CMK (cell line): Measurements from ENCODE around the gene CDH13.

Experiments used
- DNase-seq: peaks from one replicate; pipeline ENCODE4 v3.0.0-alpha.2; 2010; ENCODE audit warnings: low read depth

Gene CDH13

DNA sequence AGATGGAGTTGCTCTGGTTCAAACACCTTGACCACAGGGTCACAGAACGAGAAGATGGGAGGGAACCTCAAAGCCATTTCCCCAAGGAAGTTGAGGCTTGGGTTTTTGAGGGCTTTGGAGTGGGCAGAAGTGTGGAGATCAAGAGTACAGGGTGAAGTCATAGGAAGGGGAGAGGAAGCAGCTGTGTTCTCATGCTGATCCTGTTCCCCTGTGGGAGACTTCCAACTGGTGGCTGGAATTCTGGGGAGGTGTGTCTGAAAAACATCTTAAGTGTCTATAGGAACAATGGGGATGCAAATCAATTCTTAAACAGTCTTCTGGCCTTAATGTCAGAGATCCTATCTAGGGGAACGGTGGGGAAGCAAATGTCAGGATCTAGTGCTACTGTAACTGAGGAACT lies 1142.2 kb downstream of the CDH13 start:
- peak; percentile 11 for DNase-seq

DNA sequence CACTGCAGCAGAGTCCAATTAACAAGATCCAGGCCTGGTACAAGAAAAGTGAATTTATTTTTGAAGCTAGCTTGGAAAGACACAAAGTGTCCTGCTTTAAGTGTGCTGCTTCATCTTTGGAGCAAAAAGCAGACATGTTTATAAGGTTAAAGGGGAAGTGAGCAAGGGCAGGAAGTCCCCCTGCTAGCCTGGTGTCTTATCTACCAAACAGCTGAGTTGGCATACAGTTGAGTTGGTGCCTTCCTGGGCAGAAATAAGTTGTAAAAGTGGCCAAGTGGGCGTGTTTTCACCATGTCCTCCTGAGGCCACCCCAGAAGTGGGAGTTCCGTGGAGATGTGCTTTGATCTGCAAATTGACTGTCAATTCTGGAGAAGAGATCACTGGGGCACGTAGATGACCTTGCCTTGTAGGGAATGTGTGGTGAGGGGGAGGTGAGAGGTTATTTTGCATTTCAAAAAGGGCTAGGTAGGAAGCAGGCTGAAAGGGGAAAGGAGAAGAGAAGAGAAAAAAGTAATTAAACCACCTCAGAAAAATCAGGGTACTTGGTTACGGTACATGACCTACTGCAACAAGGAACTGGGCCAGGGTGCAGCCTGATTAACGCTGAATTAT lies 1142.7 kb downstream of the CDH13 start:
- DNase-seq: peak; percentile 49

DNA sequence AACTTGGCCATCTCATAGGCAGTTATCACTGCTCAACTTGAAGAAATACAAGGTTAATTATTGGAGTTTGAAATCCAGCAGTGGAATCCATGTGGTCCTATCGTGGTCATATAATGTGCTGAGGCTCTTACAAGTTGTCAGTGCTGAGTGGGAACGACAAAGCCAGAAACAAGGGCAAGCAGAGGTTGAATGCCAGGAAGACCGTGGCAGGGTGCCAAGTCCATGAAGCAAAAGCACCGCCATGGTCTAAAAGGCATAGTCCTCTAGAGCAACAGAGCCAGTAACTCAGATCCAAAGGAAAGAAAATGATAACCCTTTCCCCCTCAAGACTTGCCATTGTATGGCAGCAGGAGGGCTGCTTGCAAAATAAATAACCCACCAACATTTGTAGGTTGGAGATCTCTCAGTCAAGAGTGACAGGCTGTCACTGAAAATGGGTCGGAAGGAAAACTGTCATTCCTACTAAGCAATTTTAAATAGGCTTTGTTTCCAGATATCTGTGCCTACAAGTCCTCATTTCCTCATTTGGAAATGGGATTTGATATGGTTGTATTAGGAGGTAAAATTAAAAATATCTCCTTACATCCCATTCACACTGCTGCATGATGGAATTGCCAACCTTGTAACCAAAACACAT lies 1144.7 kb downstream of the CDH13 start:
- DNase-seq: no peak

DNA sequence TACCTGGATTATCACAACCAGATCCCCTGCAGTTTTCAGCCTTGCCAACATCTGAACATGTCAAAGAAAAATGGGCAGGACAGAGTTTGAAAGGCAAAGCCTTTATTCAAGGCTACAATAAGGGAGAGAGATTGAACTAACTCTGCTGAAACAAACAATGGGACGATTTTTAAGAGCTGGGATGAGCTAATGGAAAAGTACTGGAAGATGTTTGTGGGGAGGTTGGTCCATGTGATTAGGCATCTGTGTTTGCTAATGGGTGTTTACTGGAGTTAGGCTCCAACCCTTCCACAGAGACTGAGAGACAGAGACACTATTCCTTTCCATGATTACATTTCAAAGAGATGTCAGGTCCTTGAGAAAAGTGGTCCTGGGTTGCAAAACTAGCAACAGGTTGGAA lies 1146.0 kb downstream of the CDH13 start:
- no peak for DNase-seq

- DNase-seq: no peak
Measured at GRCh38 chr16:83774066-83774465, 1147.3 kb downstream of the CDH13 start.

DNA sequence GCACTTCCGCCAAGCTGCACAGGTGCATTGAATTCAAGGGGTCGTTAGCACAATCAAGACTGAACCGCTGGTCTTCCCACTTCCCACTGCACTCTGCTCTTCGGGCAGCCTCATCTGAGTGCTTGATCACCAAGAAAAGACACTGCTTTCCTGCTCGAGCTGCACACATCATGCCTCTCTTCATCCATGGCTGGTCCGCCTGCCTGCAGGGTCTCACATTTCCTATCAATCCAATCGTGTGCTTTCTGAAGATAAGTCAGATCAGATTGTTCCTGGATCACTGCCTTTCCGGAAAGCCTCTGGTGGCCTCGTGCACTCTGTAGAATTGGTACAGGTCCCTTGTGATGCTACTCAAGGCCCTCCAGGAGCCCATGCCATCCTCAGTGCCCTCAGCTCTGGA lies 1150.2 kb downstream of the CDH13 start:
- no peak for DNase-seq

DNA sequence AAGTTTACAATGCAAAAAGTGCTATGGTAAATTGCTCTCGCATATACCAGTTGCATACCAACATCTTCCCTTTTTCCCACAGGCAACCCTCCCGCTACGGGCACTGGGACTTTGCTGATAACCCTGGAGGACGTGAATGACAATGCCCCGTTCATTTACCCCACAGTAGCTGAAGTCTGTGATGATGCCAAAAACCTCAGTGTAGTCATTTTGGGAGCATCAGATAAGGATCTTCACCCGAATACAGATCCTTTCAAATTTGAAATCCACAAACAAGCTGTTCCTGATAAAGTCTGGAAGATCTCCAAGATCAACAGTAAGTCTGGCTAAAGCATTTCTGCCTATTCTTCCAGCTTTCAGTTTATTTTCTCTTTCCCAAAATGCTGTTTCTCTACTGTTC lies 1153.1 kb downstream of the CDH13 start:
- DNase-seq: no peak

- no peak for DNase-seq
Measured at GRCh38 chr16:83785455-83785854, 1158.7 kb downstream of the CDH13 start.

GRCh38 chr16:83789642-83790401 lies 1163.1 kb downstream of the CDH13 start:
- no peak for DNase-seq

GRCh38 chr16:83791916-83792315 lies 1165.1 kb downstream of the CDH13 start:
- no peak for DNase-seq

DNA sequence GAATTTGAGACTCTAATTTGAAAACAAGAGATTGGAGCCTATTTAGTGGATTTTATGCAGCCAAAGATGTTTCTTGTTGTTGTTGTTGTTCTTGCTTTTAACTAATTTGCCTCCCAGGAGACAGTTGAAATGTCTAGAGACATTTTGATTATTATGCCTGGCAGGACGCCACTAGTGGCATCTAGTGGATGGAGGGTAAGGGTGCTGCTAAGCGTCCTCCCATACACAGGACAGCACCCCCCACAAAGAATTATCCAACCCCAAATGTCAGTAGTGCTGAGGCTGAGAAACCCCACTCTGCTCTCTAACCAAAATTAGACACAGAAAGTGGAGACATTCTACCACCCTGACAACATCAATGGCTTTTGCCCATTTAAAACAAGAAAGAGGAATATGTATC lies 1165.6 kb downstream of the CDH13 start:
- no peak for DNase-seq

DNA sequence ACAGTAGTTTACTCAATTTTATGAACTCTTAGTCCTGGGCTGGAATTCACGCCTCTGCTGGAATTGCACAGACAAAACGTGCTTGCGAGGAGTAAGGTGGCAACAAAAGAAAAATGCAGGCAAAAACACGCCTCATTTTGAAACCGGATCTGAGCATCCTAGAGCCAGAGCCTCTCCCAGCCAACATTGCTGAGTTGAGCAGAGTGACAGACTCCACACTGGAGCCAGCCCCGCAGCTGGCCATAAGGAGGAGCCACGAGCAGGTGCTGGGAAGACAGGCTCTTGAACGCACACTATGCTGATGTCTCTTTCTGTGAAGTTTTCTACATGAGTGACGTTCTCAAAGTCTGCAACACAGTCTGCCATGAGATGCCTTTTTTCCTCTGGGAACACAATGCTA lies 1166.4 kb downstream of the CDH13 start:
- DNase-seq: no peak

DNA sequence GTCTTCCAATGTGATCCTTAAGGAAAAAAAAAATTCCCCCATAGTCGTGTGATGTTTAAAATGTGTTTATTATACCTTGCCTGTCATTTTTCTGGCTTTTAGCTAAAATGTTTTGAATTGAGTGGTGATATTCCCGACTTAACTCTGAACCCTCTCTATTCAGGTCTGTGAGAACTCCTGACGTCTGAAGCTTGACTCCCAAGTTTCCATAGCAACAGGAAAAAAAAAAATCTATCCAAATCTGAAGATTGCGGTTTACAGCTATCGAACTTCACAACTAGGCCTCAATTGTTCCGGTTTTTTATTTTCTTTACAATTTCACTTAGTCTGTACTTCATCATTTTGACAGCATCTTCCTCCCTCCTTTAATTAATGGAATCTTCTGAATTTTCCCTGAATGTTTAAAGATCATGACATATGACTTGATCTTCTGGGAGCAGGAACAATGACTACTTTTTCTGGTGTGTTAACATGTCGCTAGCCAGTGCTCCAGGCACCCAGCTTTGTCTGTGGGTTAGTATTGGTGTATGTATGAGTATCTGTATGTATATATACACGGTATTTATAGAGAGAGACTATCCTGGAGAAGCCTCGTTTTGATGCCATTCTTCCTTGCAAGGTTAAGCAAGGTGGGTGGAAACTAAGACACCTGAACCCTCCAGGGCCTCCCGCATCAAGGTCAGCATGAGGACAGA lies 1168.2 kb downstream of the CDH13 start:
- DNase-seq: no peak

GRCh38 chr16:83797013-83797412 lies 1170.2 kb downstream of the CDH13 start:
- no peak for DNase-seq

DNA sequence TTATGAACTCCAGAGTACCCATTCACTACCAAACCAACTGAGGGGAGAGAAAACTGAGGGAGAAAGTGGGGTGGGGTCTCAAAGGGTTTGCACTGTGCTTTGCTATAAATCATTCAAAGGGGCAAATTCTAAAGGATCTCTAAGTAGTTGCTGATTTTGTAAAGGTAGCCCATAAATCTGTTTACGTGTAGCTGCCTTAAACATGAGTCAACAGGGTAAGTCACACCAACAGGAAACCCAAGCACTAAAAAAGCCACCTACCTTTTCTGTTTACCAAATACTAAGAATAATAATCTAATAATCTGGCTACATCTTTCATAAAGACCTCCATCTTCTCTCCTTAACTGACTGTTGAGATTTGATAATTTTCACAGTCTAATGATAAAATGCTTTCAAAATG lies 1172.6 kb downstream of the CDH13 start:
- DNase-seq: no peak

- DNase-seq: no peak
Measured at GRCh38 chr16:83802135-83802534, 1175.4 kb downstream of the CDH13 start.

DNA sequence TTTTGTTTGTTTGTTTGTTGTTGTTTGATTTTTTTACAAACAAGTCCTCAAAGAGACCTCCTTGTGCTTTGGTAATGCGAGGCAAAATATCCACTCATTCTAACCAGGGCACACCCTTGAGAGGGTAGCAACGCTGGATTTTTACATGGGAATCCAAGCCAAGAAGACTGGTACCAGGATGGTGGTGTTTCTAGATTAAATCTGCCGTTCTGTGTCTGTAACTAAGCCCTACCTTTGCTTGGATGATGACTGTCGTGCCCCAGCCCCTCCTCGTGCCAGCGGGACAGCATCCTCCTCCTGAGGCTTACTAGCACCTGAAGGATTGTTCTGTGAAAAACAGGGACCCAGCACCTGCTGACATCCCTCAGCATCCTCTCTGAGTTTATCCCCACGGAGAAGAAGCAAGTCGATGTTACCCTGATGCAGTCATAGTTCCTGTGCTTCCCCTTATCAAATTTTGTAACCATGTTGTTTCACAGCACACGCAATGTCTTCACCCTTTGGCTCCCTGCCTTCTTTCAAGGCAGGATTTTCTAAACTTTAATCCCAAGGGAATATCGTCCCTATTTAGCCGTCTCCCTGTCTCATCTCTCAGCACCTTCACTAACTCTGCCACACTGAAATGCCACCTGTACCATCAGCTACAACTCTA lies 1175.9 kb downstream of the CDH13 start:
- DNase-seq: no peak

- DNase-seq: no peak
Measured at GRCh38 chr16:83803811-83804210, 1177.0 kb downstream of the CDH13 start.

DNA sequence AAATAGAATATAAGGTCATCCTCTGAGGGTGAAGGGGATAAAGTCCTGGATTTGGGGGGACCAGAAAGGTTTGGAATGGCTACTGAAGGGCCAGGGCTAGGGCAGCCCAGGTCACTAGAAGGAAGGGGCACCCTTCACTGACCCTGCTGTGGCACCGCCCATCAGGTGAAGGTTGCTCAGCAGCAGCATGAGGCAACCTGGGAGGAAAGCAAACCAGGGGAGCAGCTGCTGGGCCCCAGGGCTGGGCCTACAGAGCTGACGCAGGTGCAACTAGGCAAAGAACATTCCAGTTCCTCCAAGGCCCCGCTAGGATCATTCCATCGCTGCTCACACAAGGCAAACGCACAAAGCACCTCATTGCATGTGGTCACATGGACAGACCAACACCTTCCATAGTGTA lies 1177.6 kb downstream of the CDH13 start:
- no peak for DNase-seq

DNA sequence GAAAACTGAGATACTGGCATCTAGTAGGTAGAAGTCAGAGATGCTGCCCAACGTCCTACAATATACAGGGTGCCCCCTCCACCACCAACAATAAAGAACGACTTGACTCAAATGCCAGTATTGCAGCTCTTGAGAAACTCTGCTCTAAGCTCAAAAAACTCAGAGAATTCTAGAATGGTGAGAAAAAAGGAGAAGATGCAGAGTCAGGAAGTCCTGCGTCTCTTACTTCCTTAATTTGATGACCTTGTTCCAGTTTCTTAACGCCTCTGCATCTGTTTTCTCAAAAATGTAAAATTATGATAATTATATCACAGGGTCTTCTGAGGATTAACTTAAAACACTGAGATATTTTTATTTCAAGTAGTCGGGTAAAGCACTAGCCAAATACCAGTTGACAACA lies 1179.3 kb downstream of the CDH13 start:
- DNase-seq: no peak

- DNase-seq: no peak
Measured at GRCh38 chr16:83806731-83807130, 1180.0 kb downstream of the CDH13 start.

DNA sequence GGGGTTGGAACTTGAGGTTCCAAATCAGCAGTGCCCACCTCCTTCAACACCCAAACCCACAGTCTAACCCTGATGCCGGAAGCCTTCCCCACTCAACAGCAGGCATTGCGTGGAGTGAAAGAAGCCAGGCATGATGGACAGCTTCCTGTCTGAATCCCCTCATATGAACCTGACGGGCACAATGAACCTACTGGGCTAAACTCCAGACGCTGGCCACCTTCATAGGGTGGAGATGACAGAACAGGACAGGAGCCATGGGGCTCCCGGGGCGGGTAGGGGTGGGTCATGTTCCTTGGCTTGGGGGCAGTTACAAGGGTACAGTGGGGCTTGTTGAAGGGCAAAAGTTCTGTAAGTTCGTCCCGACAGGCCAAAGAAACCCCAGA lies 1180.5 kb downstream of the CDH13 start:
- no peak for DNase-seq
